HL-60 (cell line): ENCODE results near the gene SNCA.

ENCODE experiments used
- DNase-seq, 2 experiments: peaks; one replicate each; pipeline ENCODE4 v3.0.0-alpha.2; 2010 to 2020; ENCODE audit warnings: low read depth in 1 of 2, low spot score in 1 of 2
- H3K27ac ChIP-seq: fragments of 250-450 bp; sonication (Bioruptor Pico); replicated peaks from 2 replicates; pipeline ENCODE4 v1.5.1; 2020; ENCODE audit warnings: mild to moderate bottlenecking, moderate library complexity
- H3K27me3 ChIP-seq: fragments of 250-450 bp; sonication (Bioruptor Pico); 2 replicates; pipeline ENCODE4 v1.5.1; 2021; ENCODE audit warnings: mild to moderate bottlenecking, moderate library complexity; ENCODE audit not compliant: insufficient read depth, poor library complexity, severe bottlenecking
- H3K4me3 ChIP-seq: replicated peaks from 2 replicates; pipeline ENCODE4 v1.5.1; 2011; ENCODE audit warnings: mild to moderate bottlenecking, control low read depth, low read length; ENCODE audit not compliant: insufficient read depth
- CTCF ChIP-seq: IDR thresholded peaks from one replicate; pipeline ENCODE4 v1.5.1; 2011; ENCODE audit warnings: low read length, control low read depth, inconsistent platforms; ENCODE audit not compliant: insufficient read depth
- GABPA ChIP-seq: IDR thresholded peaks from 2 replicates; pipeline ENCODE4 v1.6.1; 2012; ENCODE audit warnings: low read depth
- POLR2AphosphoS5 ChIP-seq: IDR thresholded peaks from 2 replicates; pipeline ENCODE4 v1.6.1; 2012; ENCODE audit warnings: low read depth
- REST ChIP-seq: IDR thresholded peaks from 2 replicates; pipeline ENCODE4 v1.6.1; 2012; ENCODE audit warnings: low read depth; ENCODE audit not compliant: insufficient replicate concordance
- SPI1 ChIP-seq: IDR thresholded peaks from 2 replicates; pipeline ENCODE4 v1.6.1; 2012; ENCODE audit warnings: low read depth, mild to moderate bottlenecking, borderline replicate concordance

SNCA gene

GRCh38 chr4:89784686-89785231 lies 52.2 kb downstream of the SNCA start:
- no peak overlapping the region for H3K4me3 ChIP-seq
- DNase-seq, result no peak
- TF ChIP-seq GABPA, result no peak
- TF ChIP-seq POLR2AphosphoS5, result no peak
- no peak for TF ChIP-seq SPI1
- no peak for TF ChIP-seq CTCF
- no peak for TF ChIP-seq REST

DNA sequence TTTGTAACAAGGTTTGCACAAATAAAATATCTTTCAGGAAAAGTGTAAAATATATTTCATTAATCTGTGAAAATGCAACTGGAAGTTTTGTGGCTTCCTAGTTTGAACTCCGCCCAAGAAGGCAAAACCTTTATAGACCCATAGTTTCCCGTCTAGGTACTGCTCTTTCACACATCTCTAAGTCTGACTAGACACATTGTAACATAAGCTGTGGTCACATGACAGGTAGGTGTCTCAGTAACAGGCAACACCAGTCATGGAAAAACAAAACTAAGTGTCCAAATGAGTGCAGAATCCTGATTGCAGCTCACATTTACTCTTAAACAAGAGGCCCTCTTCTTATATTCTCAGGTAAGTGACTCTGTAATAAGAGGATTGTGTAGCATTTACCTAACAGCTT lies 55.6 kb downstream of the SNCA start:
- no peak for DNase-seq
- no peak overlapping the region for H3K4me3 ChIP-seq
- TF ChIP-seq GABPA (no peak), REST (no peak), CTCF (no peak), POLR2AphosphoS5 (no peak), SPI1 (no peak)
- H3K27ac ChIP-seq, result no peak overlapping the region
- no peaks in the 10 kb centered on the region for H3K27me3 ChIP-seq

More at GRCh38 chr4:89784686-89785231, 52.2 kb downstream of the SNCA start:
- Histone ChIP-seq H3K27ac (no peak overlapping the region), H3K27me3 (no peaks in the 10 kb centered on the region)

DNA sequence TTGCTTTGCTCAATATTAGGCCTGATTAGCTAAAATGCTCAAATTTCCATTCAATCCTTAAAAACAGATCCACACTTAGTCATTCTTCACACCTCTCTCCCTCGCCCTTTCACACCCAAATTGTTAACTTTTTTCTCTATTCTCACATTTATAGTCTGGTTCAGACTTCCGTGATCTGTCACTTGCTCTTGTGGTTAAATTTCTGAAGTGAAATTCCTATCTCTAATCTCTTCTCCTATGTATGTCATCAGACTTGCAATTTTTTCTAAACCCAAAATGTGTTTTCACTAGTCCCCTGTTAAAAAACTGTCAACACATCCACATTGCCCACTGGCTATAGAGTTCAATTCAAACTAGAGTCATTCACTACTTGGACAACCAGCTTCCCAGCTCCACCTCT lies 63.2 kb downstream of the SNCA start:
- TF ChIP-seq POLR2AphosphoS5 (no peak), GABPA (no peak), SPI1 (no peak), REST (no peak), CTCF (no peak)
- DNase-seq, result no peak
- Histone ChIP-seq H3K4me3 (no peak overlapping the region), H3K27me3 (no peaks in the 10 kb centered on the region), H3K27ac (no peak overlapping the region)
